Colon (tissue), 2 donors: ENCODE data around the gene NPFFR1.
"Not testable (repeated sequence)": the region's sequence is repeated elsewhere in the genome, so short reads cannot be mapped to it uniquely, and the experiment has no call there.

Experiments used
- FAIRE-seq: peaks from 2 replicates; lab custom pipeline; 2012; peaks lifted over from hg19 to GRCh38; lab: Jason Lieb, UNC
- donor health status: control.
- donor health status: control.

The NPFFR1 gene

GRCh38 chr10:70285476-70285831 is 1.6 kb upstream of the NPFFR1 start:
- FAIRE-seq, result no peak

DNA sequence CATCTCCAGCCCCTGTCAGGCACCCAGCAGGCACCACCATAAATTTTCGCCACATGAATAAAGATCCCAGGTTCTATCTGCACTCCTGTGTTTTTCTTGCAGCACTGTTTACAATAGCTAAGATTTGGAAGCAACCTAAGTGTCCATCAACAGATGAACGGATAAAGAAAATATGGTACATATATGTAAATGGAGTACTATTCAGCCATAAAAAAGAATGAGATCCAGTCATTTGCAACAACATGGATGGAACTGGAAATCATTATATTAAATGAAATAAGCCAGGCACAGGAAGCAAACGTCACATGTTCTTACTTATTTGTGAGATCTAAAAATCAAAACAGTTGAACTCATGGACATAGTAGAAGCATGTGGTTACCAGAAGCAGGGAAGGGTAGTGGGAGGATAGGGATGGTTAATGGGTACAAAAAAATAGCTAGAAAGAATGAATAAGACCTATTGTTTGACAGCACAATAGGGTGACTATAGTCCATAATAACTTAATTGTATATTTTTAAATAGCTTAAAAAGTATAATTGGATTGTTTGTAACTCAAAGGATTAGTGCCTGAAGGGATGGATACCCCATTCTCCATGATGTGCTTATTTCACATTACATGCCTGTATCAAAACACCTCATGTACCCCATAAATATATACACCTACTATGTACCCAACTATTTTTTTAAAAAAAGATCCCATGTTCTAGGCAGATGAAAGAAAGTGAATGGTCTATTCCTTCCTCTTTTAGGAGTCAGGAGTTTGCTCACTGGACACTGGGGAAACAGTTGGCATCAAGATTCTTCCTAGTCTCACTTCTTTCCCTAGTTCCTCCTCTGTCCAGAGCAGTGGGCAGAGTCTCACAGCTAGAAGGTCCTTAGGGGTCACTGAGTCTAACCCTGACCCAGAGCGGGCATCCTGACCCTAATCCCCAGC is 1.0 kb upstream of the NPFFR1 start:
- FAIRE-seq, result no peak

- no peak for FAIRE-seq
Measured at GRCh38 chr10:70283071-70283444, 746 bp downstream of the NPFFR1 start.

DNA sequence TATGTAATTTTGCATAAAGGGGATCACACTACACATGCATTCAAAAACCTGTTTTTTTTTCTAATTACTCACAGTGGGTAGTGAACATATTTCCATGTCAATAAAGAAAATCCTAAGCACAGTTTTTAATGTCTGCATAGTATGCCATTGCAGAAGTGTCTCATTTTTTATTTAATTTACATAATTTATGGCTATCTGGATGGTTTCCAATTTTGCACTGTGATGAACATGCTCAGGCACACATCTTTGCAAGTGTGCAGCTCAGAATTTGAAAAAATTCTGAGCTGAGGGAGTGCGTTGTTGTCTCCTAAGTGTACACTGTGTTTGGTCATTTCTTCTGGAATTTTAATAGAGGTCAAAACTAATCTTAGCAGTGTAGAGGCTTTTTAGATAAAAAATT is 2.2 kb downstream of the NPFFR1 start:
- FAIRE-seq, result no peak

DNA sequence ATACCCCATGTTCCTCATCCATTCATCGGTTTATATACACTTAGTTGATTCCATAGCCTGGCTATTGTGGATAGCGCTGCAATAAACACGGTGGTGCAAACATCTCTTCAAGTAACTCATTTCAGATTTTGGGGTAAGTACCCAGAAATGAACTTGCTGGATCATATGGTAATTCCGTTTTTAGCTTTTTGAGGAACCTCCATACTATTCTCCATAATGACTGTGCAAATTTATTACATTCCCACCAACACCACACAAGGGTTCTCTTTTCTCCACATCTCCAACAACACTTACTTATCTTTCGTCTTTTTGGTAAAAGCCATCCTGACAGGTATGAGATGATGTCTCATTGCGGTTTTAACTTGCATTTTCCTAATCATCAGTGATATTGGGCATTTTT is 3.7 kb downstream of the NPFFR1 start:
- FAIRE-seq, result no peak

DNA sequence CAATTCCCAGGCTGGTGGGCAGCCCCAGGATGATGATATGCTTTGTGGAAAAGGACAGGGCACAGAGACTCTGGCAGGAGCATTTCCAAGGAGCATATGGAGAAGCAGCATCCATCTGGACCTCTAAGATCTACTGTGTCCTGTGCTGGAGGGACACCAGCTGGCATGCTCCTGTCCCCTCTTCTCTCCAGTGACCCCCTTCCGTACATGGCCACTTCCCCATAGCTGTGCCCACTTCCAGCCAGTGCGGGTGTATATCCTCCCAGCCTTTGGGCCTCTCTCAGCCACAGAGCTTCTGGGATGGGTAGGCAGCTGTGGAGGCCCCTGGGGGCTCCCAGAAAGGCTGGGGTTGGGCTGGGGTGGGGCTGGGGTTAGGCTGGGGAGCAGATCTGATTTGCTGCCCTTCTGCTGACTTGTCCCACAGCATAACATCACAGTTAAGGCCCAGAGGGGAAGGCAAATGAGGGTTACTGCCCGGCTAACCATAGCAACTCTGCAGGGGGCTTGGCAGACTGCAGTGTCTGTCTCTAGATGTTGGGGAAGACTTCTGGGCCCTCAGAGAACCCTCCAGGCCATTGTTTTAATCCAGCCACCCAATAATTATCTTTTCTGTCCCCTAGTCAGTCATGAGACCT is 6.3 kb downstream of the NPFFR1 start:
- no peak for FAIRE-seq

- FAIRE-seq, result no peak
Measured at GRCh38 chr10:70274643-70275042, 9.2 kb downstream of the NPFFR1 start.

GRCh38 chr10:70272925-70273316 is 10.9 kb downstream of the NPFFR1 start:
- FAIRE-seq, result no peak

GRCh38 chr10:70271996-70272924 is 11.5 kb downstream of the NPFFR1 start:
- FAIRE-seq, result no peak

GRCh38 chr10:70270952-70271351 is 12.9 kb downstream of the NPFFR1 start:
- FAIRE-seq, result no peak

- FAIRE-seq, result no peak
Measured at GRCh38 chr10:70269741-70270140, 14.1 kb downstream of the NPFFR1 start.

DNA sequence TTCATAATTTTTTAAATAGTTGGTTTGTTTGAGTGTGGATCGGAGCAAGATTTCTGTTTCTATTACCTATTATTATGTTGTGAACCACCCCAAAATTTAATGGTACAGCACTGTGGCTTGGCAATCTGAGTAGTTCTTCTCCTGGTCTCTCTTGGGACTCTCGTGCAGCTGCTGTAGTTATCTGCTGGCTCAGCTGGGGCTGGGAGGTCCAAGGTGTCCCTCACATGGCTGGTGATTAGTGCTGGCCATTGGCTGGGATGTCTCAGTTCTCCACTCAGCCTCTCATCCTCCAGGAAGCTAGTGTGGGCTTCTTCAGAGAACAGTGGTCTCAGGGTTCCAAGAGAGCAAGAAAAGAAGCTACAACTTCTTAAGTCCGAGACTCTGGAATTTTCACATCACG is 15.4 kb downstream of the NPFFR1 start:
- no peak for FAIRE-seq

- FAIRE-seq, result no peak
Measured at GRCh38 chr10:70267161-70267933, 16.5 kb downstream of the NPFFR1 start.

GRCh38 chr10:70266701-70267100 is 17.1 kb downstream of the NPFFR1 start:
- FAIRE-seq, result no peak

DNA sequence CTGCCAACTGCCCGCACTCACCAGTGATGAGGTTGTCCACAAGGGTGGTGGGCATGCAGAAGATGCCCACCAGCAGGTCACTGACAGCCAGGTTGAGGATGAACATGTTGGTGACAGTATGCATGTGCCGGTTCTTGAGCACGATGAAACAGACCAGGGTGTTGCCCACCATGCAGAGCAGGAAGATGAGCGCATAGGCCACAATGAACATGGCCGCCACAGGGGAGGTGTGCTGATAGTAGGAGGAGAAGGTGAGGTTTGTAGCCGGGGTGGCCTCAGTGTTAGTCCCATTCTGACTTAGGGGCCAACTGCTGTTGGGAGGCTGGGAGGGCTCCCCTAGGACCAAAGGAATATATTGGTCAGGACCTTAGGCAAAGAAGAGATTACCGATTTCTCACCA is 17.7 kb downstream of the NPFFR1 start:
- FAIRE-seq, result no peak

DNA sequence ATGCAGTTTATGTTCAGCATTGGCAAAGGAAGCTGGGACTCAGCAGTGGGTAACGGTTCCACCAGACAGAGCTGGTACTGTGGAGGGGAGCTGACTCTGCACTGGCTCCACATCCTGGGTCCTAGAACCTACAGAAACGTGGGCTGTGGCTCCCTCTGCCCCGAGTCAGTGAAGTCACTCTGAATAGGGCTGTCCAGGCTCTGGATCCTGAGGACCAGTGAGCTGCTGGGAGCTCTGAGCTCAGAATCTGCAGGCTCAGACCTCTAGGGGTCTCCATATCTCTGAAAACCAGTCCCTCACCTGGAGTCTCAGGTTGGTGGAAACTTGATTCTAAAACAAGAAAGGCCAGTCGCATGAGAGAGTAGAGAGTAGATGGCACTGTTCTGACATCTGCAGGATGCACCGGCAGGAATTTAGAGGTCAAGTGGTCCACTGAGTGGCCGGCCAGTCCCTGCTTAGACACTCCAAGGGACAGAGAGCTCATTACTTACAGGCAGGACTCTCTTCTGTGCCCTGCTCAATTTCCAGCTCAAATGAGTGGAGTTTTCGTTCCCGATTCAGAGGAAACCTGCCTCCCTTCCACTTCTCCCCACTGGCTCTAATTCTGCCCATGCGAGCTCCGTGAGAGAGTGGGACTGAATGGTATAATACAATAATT is 18.6 kb downstream of the NPFFR1 start:
- no peak for FAIRE-seq

DNA sequence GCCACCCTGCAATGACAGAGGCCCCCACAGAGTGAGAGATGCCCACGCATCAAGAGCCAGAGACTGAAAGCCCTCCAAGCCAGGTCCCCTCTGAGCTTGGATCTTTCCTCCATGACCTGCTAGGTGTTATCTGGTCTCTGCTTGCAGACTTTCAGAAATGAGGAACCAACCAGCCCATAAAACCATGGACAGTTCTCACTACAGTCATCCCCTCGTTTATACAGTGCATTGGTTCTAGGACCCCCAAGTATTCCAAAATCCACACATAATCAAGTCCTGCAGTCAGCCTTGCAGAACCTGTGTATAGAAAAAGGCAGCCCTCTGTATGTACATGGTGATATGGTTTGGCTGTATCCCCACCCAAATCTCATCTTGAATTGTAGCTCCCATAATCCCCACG is 23.1 kb downstream of the NPFFR1 start:
- FAIRE-seq, result no peak

DNA sequence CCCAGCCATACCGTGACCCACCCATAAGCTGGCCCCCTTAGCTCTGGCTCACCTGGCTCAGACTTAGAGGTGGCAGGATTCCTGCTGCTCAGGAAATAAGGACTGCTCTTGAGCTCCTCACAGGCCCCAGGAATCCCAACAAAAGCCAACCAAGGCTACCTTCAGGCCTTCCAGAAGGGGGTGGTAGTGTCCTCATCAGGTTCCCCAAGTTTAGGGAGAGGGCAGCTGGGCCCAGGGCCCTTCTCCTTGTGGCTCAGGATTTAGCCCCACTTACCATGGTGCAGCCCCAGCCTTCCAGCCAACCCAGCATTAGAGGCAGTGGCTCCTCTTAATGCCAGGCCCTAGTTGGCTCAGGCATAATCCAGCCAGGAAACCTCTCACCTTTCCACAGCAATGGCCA is 23.5 kb downstream of the NPFFR1 start:
- FAIRE-seq, result no peak

GRCh38 chr10:70258216-70258615 is 25.6 kb downstream of the NPFFR1 start:
- FAIRE-seq, result no peak

DNA sequence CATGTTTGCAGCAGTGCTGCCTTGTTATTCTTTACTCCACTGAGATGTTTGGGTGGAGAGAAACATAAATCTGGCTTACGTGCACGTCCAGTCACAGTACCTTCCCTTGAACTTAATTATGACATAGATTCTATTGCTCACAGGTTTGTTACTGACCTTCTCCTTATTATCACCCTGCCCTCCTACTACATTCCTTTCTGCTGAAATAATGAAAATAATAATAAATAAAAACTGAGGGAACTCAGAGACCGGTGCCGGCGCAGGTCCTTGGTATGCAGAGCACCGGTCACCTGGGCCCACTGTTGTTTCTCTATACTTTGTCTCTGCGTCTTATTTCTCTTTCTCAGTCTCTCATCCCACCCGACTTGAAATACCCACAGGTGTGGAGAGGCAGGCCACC is 26.0 kb downstream of the NPFFR1 start:
- not testable (repeated sequence) for FAIRE-seq

DNA sequence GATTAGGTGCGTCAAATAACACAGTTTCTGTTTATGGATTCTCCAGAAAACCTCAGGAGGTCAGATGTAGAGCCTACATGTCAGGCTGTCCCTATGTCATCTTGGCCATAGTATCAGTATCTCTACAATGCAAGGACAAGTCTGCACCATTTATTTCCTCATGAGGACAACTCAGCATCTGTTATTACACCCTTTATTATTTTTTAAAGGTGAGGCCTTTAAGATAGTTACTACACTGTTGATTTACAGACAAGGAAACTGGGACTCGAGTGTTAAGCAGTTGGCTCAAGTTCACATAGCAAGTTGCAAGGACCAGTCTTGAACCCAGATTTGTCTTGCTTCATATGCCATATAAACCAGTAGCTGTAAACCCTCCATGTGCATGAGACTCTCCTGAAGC is 27.3 kb downstream of the NPFFR1 start:
- FAIRE-seq, result no peak
